Stimulated activated CD4-positive, alpha-beta T cell treated with anti-CD3 and anti-CD28 coated beads, Interleukin-12 subunit alpha, Interleukin-12 subunit beta, amount 100 ng/mL, for 4 hours (primary cell): ENCODE data around the gene ZRANB1.

ENCODE experiments used
- DNase-seq: peaks from one replicate; pipeline ENCODE4 v3.0.0-alpha.2; 2020

ZRANB1 gene

GRCh38 chr10:124923684-124924083, 18.2 kb upstream of the ZRANB1 start:
- no peak for DNase-seq

DNA sequence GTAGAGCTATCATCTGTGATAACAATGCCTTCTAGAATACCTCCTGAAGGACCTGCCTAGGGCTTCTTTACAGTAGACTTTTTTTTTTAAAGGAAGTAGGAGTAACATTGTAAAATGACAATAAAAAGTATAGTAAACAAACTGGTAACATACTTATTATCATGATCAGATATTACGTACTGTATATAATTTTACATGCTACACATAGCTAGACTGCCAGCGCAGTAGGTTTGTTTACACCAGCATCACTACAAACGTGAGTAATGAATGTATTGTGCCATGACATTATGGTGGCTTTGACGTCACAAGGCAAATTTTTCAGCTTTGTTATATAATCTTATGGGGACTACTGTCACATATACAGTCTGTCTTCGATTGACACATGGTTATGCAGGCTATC, 15.4 kb upstream of the ZRANB1 start:
- no peak for DNase-seq

- DNase-seq = no peak
Observed at GRCh38 chr10:124928087-124928486, 13.8 kb upstream of the ZRANB1 start.

- no peak for DNase-seq
Observed at GRCh38 chr10:124928545-124928944, 13.4 kb upstream of the ZRANB1 start.

DNA sequence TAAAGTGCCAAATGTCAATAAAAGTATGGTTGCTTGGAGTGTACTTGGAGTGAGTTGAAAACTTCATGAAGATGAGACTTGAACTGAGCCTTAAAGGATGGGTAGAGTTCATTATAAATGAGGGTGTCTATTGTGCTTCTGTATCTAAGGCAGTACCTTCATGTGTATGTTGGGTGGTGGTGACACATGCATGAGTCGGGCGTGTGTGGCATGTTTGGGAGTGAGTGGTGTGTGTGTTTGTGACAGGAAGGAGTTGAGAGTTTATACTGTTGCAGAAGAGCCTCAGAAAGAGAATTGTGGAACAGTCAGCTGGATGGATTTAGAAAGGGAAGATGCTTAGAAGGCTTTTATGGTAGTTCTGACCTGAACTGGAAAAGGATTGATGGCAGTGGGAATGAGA, 6.0 kb upstream of the ZRANB1 start:
- no peak for DNase-seq

DNA sequence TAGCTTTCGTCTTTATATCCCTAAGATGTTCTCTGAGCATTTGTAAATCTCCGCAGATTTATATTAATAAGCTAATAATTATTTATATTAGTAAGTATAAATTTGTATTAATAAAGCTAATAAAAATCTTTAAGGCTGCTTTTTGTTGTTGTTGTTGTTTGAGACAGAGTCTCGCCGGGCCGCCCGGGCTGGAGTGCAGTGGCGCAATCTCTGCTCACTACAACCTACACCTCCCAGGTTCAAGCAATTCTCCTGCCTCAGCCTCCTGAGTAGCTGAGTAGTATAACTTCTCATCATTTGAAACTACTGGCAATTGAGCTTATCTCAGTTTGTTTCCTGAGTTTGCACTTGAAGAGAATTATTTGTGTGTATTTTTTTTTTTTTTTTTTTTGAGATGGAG, 5.1 kb upstream of the ZRANB1 start:
- DNase-seq = no peak

- DNase-seq = no peak
Observed at GRCh38 chr10:124939290-124939689, 2.6 kb upstream of the ZRANB1 start.

- no peak for DNase-seq
Observed at GRCh38 chr10:124942317-124943169, 620 bp downstream of the ZRANB1 start.

GRCh38 chr10:124943301-124944092, 1.6 kb downstream of the ZRANB1 start:
- DNase-seq = no peak

DNA sequence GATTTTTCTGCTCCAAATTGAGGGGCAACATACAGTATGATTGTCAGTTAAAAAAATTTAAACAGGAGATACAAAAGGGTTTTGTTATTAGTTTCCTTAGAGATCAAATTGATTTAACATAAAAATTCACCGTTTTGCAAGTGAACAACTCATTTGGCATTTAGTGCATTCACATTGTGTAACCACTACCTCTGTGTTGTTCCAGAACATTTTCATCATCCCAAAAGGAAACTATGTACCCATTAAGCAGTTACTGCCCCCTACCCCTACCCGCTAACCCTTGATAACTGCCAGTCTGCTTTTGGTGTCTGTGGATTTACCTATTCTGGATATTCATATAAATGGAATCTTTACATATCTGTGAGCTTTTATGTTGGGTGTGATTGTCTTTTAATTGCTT, 3.1 kb downstream of the ZRANB1 start:
- DNase-seq = no peak

DNA sequence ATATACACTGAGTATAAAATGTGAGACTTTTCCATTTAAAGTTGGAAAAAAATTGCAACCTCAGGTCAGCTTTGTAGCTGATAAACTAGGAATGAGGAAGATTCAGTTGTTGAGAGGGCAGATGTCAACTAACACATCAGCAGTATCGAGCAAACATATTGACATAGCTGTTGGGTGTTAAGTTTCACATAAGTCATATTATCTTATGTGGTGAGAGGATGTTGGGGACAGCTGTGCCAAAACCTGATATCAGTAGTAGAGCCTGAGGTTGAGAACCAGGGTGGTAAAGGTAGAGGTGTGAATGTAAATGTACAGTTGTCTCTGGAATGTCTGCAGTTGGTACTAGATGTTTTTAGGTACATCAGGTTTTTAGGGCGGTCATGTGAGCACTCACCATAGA, 5.0 kb downstream of the ZRANB1 start:
- no peak for DNase-seq

DNA sequence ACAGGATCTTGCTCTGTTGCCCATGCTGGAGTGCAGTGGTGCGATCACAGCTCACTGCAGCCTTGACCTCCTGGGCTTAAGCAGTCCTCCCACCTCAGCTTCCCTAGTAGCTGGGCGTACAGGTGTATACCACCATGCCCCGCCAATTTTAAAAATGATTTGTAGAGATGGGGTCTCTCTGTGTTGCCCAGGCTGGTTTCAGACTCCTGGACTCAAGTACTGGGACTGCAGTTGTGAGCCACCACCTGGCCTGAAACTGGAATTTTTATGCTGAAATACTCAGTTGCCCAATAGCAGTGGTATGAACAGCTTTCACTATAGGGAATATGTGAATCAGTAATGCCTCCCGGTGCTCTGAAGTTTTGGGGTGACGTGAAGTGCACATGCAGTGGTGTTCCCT, 7.6 kb downstream of the ZRANB1 start:
- no peak for DNase-seq

- DNase-seq = no peak
Observed at GRCh38 chr10:124952123-124952522, 10.2 kb downstream of the ZRANB1 start.

DNA sequence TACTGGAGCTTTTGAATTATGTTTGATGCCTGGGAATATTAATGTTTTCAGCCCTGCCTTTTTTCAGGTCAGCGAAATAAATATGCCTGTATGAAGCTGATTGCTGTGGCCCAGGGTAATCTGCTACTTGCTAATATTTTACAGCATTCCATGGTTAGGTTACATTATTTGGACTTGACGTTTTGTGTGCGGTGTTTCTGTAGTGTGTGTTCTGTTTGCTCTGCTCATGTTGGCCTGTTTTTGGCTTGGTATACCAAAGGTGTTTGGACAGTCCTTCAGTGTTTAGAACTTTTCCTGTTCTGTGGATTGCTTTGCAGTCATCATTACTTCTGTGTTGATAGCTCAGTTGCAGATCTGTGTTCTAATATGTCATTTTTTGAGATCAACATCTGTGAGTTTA, 11.5 kb downstream of the ZRANB1 start:
- DNase-seq = no peak

DNA sequence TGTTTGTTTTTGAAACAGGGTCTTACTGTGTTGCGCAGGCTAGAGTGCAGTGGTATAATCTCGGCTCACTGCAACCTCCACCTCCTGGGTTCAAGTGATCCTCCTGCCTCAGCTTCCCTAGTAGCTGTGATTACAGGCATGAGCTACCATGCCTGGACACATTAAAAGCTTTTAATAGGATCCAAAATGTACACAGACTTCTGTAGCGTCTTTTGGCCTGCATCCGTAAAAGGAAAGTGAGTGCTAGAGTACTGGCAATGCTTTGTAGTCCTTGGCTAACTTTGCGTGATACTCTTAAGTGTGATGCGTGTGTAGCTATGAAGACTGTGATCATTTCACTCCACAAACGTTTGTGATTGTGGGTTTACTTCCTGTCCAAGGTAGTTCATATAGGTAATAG, 13.3 kb downstream of the ZRANB1 start:
- DNase-seq = no peak

DNA sequence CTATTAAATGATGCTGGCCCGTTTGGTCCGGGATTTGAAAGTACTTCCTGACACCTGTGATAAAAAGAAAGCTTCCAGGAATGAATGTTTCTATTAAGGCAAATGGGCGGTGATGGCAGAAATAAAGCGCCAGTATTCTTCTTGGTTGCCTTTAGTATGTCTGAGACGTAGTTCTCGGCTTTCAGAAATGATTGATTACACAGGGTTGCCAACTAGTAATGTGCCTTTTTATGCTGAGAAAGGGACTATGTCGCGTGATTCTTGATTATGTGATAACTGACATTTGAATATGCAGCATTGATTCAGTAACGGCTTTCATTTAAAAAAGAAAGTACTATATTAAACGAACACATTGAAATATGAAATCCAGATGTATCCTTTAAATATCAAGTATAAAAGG, 13.9 kb downstream of the ZRANB1 start:
- no peak for DNase-seq

DNA sequence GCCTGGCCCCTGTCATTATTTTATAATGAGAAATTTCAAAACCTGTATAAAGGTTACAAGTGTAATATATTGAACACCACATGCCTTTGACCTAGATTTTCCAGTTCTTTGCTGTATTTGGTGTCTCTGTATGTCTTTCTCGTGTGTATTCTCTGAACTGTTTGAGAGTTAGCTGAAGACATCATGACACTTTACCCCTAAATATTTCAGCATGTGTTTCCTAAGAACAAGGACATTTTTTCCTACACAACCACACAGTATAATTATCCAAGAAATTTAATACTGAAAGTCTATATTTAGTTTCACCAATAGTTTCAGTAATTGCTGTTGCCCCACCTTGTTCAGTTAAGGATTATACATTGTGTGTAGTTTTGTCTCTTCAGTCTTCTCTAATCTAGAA, 14.8 kb downstream of the ZRANB1 start:
- no peak for DNase-seq

DNA sequence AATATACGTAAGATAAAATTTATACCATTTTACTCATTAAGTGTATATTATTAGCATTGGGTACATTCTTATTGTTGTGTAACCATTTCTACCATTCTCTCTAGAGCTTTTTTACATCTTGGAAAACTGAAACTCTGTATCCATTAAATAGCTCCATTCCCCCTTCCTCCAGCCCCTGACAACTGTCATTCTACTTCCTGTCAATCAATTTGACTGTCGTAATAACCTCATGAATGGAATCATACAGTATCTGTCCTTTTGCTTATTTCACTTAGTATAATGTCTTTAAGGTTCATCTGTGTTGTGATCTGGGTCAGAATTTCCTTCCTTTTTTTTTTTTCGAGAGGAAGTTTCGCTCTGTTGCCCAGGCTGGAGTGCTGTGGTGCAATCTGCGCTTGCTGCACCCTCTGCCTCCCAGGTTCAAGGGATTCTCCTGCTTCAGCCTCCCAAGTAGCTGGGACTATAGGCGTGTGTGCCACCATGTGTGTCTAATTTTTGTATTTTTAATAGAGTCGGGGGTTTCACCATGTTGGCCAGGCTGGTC, 15.6 kb downstream of the ZRANB1 start:
- no peak for DNase-seq

DNA sequence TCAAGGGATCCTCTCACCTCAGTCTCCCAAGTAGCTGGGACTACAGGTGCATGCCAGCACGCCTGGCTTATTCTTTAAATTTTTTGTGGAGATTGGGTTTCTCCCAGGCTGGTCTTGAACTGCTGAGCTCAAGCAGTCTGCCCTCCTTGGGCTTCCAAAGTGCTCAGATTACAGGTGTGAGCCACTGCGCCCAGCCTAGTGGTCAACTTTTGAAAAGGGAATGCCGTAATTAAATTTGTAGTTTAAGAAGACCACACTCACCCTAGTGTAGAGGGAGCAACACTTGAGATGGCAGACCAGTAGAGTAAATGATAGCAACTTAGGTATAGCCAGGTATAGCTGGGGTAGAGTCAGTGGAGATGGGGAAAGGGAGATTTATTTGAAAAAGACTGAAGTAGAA, 17.6 kb downstream of the ZRANB1 start:
- no peak for DNase-seq

DNA sequence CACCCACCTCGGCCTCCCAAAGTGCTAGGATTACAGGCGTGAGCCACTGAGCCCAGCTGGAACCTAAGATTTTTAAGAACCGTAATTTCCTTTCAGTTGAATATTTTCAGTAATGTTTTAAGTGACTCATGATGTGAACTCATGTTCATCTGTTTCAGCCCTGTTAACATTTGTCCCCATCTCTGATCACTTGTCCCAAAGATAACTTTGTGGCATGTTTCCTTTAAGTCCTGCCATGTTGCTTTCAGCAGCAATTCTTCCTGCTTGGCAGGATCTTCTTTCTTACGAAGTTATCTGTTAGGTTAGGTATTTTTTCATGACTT, 19.3 kb downstream of the ZRANB1 start:
- DNase-seq = no peak

DNA sequence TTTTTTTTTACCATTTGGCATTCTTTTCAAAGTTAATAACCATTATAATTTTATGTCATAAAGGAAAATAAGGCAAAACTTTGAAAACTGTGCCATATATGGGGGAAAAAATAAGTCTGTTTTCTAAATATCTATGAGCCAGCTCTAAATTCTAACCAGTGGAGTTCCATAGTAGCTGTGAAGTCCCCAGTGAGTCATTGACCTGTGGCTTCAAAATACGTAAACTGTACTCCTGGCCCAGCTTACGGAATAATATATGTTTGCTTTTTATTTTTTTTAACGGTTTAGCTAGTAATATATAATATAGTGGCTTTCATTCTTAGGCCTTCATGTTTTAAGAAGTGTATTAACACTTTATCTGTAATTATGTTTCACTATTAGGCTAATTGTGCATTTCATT, 20.5 kb downstream of the ZRANB1 start:
- no peak for DNase-seq

- no peak for DNase-seq
Observed at GRCh38 chr10:124963866-124964720, 22.2 kb downstream of the ZRANB1 start.

DNA sequence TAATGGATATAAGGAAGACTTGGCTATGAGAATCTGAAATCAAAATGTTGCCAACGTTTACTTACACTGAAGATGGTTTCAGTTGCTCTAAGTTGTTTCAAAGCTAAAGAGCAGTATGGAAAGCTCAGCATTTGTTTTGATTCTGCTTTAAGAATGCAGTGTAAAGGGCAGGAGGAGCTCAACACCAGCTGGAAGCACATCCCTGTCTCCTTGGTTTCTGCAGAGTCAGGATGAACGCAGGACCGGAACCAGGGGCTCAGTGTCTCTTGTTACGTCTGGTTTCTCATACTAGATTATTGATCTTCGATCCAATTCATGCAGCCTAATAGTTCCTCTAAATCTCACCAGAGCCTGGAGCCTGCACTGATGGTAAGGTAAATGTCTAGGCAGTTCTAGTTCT, 24.1 kb downstream of the ZRANB1 start:
- no peak for DNase-seq
